Measurements from ENCODE around the gene CELF1.

Gene CELF1
- 146 to 181 (median 147) reads per million in 3 donors for total RNA-seq

DNA sequence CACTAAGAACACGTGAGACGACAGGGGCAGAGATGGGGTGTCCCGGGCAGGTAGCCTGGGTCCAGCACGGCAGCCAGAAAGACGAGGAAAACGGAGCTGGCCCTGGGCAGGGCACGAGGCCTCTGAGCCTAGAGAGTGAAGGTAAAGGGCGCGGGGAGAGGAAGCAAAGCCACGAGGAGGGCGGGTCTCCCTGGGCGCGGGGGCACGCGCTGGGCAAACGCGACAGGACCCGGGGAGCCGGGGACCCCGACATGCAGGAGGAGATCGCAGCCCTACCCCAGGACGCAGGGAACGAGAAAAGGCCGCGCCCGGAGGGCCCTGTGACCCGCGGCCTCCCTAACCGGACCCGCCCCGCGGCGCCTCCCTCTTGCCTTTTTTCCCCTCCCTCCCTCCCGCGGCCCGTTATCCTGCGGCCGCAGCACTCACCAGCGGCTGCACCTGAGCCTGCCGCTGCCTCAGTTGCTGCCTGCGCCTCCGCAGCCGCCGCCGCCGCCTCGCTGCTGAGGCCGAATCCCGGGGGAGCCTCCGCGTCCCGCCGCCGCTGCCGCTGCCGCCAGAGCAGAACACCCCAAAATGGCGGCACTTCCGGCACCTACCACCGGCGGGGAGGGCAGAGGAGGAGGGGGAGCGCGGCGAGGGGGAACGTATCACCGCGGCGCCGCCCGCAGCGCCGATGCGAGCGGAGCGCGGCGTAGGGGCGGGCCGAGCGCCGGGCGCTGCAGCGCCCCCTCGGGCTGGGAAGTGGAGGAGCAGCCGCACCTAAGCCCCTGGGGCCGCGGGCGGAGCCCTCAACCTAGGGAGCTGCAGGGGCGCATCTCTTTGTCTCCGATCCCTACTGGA, at the start of gene CELF1:
Gene CELF1 (minus strand): TSS at position 567 of the 840 bp plus-strand sequence. CDS start 53,609 bp downstream, outside the sequence.
- H3K27ac ChIP-seq (ENCODE audit: insufficient read depth, low read length, poor library complexity, severe bottlenecking) = peak within 1 kb of the TSS; percentile 83
- H3K36me3 ChIP-seq (ENCODE audit: control insufficient read depth, insufficient read depth, low read length) = no peaks in the 10 kb centered on the region
- peak within 1 kb of the TSS; percentile 64 for H3K4me3 ChIP-seq (ENCODE audit: insufficient read depth, low read depth, low read length, poor library complexity, severe bottlenecking)
- DNase-seq = peak; percentile 84 to 87 (median 87)
- peaks cover 14% of the 10 kb centered on the region for H3K4me1 ChIP-seq (ENCODE audit: control insufficient read depth, insufficient read depth, low read length, poor library complexity, severe bottlenecking)
- no peaks in the 10 kb centered on the region for H3K27me3 ChIP-seq (replicated peaks; ENCODE audit: control insufficient read depth, insufficient read depth, low read length, poor library complexity, severe bottlenecking)
- H3K9me3 ChIP-seq (ENCODE audit: control insufficient read depth, low read length) = no peaks in the 10 kb centered on the region

DNA sequence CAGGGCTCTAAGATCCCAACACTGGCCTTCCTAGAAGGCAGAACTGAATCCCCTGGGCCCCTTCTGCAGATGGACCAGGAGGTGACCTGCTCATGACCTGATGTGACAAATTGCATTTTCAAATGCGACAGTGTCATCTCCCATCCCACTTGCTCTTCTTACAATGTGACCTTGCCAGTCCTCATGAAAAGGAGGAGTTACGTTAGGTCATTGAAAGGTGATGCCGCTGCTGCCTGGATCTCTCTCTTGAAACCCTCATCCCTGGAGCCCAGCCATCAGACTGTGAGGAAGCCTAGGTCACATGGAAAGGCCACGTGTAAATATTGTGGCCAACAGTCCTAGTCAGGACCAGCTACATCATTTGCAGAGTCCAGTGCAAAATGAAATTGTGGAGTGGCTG, 47.0 kb upstream of the CELF1 start:
- no peaks in the 10 kb centered on the region for H3K4me1 ChIP-seq (ENCODE audit: control insufficient read depth, insufficient read depth, low read length, poor library complexity, severe bottlenecking)
- no peak overlapping the region for H3K4me3 ChIP-seq (ENCODE audit: insufficient read depth, low read depth, low read length, poor library complexity, severe bottlenecking)
- no peak for DNase-seq
- H3K9me3 ChIP-seq (ENCODE audit: control insufficient read depth, low read length) = no peaks in the 10 kb centered on the region
- H3K27ac ChIP-seq (ENCODE audit: insufficient read depth, low read length, poor library complexity, severe bottlenecking) = no peak overlapping the region
- no peaks in the 10 kb centered on the region for H3K36me3 ChIP-seq (ENCODE audit: control insufficient read depth, insufficient read depth, low read length)
- H3K27me3 ChIP-seq (replicated peaks; ENCODE audit: control insufficient read depth, insufficient read depth, low read length, poor library complexity, severe bottlenecking) = no peaks in the 10 kb centered on the region

DNA sequence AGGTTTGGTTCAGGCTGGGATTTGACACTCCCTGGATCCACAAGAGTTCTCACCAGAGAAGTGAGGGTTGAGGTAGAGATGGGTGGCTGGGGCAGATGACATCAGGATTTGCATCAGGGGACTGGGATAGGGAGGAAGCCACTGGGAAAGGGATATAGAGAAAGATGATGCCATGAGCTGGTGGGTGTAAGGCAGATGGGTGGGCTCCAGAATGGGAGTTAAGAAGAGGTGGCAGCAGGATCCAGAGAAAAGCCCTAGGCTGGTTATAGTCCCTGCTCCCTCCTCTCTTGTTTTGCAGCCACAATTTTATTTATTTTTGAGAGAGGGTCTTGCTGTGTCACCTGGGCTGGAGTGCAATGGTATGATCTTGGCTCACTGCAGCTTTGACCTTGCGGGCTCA, 43.0 kb upstream of the CELF1 start:
- H3K36me3 ChIP-seq (ENCODE audit: control insufficient read depth, insufficient read depth, low read length) = no peaks in the 10 kb centered on the region
- H3K4me1 ChIP-seq (ENCODE audit: control insufficient read depth, insufficient read depth, low read length, poor library complexity, severe bottlenecking) = no peaks in the 10 kb centered on the region
- H3K4me3 ChIP-seq (ENCODE audit: insufficient read depth, low read depth, low read length, poor library complexity, severe bottlenecking) = no peak overlapping the region
- DNase-seq = no peak
- H3K27ac ChIP-seq (ENCODE audit: insufficient read depth, low read length, poor library complexity, severe bottlenecking) = no peak overlapping the region
- H3K27me3 ChIP-seq (replicated peaks; ENCODE audit: control insufficient read depth, insufficient read depth, low read length, poor library complexity, severe bottlenecking) = peaks cover 14% of the 10 kb centered on the region
- no peaks in the 10 kb centered on the region for H3K9me3 ChIP-seq (ENCODE audit: control insufficient read depth, low read length)

DNA sequence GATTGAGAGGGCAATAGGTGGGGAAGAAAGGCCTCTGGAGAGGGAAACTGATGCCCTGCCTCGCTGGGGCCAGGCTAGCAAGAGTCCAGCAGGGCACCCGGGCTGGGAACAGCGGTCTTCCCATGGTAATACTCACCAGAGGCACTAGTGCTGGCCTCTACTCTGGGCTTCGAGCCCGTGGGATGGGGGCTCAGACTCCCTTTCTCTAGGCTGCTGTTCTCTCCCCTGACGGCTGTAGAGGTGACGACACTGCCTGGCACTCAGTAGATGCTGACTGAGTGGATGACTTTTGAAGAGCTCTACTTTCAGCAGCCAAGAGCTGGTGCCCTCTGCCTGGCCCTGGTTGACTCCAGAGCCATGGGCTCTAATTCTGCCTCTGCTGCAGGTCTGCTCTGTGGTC, 42.1 kb upstream of the CELF1 start:
- H3K4me1 ChIP-seq (ENCODE audit: control insufficient read depth, insufficient read depth, low read length, poor library complexity, severe bottlenecking) = no peaks in the 10 kb centered on the region
- H3K27me3 ChIP-seq (replicated peaks; ENCODE audit: control insufficient read depth, insufficient read depth, low read length, poor library complexity, severe bottlenecking) = peaks cover 14% of the 10 kb centered on the region
- no peaks in the 10 kb centered on the region for H3K36me3 ChIP-seq (ENCODE audit: control insufficient read depth, insufficient read depth, low read length)
- H3K9me3 ChIP-seq (ENCODE audit: control insufficient read depth, low read length) = no peaks in the 10 kb centered on the region
- no peak overlapping the region for H3K4me3 ChIP-seq (ENCODE audit: insufficient read depth, low read depth, low read length, poor library complexity, severe bottlenecking)
- no peak overlapping the region for H3K27ac ChIP-seq (ENCODE audit: insufficient read depth, low read length, poor library complexity, severe bottlenecking)
- no peak for DNase-seq

DNA sequence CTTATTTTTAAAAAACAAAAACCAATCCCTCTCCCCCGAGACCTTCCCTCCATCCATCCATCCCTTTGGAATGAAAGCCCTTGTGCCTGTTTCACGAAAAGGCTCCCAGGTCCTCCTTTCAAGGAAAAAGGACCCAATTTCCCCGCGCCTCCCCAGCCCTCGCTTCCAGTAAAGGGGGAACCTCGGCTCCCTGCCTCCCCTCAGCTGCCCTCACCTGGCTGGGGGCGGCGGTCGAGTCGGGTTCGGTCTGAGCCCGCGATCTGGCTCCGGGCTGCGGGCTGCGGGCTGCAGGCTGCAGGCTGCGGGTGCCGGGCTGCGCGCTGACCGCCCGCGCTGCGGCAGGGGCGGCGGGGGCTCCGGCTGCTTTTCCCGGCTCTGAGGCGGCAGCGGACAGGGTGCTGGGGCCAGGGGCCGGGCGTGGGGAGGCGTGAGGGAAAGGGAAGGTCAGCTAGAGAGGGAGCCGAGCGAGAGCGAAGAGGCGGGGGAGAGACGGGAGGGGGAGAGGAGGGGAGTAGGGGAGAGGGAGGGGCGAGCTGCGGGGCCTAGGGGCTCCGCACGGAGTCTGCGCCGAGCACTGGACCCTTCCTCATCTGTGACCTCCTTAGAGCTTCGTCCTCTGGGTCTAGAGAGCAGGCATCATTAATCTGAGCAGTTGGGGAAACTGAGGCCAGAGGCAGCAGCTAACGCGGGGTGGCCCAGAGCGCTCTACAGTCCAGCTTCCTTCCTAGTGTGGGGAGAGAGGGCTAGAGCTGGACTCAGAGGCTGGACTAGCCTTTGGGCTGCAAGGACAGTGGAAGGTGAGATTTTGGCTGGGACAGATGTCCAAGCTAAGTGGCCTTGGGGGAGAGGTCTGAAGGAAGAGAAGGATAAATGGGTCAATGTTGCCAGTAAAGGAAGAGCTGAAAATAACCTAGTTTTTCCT, 41.3 kb upstream of the CELF1 start, which contains the start of gene C1QTNF4:
Gene C1QTNF4 (minus strand): TSS at position 478 of the 922 bp plus-strand sequence. CDS start 3,601 bp downstream, outside the sequence.
- Histone ChIP-seq H3K27ac (ENCODE audit: insufficient read depth, low read length, poor library complexity, severe bottlenecking) (no peak within 1 kb of the TSS), H3K4me1 (ENCODE audit: control insufficient read depth, insufficient read depth, low read length, poor library complexity, severe bottlenecking) (no peaks in the 10 kb centered on the region), H3K4me3 (ENCODE audit: insufficient read depth, low read depth, low read length, poor library complexity, severe bottlenecking) (no peak within 1 kb of the TSS), H3K9me3 (ENCODE audit: control insufficient read depth, low read length) (no peaks in the 10 kb centered on the region), H3K36me3 (ENCODE audit: control insufficient read depth, insufficient read depth, low read length) (no peaks in the 10 kb centered on the region), H3K27me3 (replicated peaks; ENCODE audit: control insufficient read depth, insufficient read depth, low read length, poor library complexity, severe bottlenecking) (peaks cover 14% of the 10 kb centered on the region)
- DNase-seq = no peak

DNA sequence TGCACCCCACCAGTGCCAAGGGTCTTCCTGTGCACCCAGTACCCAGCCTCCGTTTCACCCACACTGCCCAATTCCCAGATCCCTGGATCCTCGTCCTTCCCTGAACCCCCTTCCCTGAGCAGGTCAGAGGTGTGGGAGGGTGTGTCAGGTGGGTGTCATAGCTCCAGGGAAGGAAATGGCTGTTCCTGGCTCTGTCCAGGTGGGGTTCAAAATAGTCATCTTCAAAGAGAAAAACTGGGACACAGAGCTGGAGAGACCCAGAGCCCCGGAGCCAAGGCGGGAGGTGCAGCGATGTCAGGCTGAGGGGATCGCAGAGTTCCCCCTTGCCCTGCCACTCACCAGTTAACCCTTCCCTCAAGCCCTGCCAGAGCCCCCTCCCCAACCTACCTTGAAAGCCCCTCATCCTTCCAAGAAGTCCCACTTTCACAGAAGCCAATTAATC, 40.6 kb upstream of the CELF1 start:
- Histone ChIP-seq H3K9me3 (ENCODE audit: control insufficient read depth, low read length) (no peaks in the 10 kb centered on the region), H3K4me3 (ENCODE audit: insufficient read depth, low read depth, low read length, poor library complexity, severe bottlenecking) (no peak overlapping the region), H3K27ac (ENCODE audit: insufficient read depth, low read length, poor library complexity, severe bottlenecking) (no peak overlapping the region), H3K4me1 (ENCODE audit: control insufficient read depth, insufficient read depth, low read length, poor library complexity, severe bottlenecking) (no peaks in the 10 kb centered on the region), H3K36me3 (ENCODE audit: control insufficient read depth, insufficient read depth, low read length) (no peaks in the 10 kb centered on the region), H3K27me3 (replicated peaks; ENCODE audit: control insufficient read depth, insufficient read depth, low read length, poor library complexity, severe bottlenecking) (peaks cover 14% of the 10 kb centered on the region)
- DNase-seq = no peak

DNA sequence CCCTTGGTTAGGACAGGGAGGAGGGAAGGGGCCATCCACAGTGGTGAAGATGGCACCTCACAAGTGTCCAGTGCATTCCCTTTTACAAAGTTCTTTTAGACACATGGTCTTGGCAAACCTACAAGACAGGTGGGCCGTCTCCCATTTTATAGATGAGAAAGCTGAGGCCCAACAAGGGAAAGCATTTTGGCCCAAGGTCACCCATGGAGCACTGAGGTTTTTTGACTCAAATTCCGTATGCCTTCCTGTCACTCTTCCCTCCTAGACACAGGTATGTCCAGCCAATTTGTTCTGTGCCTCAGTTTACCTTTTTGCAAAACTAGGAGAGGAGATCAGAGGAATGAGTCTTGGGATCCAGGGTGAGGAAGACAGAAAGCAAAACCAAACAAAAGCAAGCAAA, 40.0 kb upstream of the CELF1 start:
- no peak for DNase-seq
- H3K36me3 ChIP-seq (ENCODE audit: control insufficient read depth, insufficient read depth, low read length) = no peaks in the 10 kb centered on the region
- no peaks in the 10 kb centered on the region for H3K9me3 ChIP-seq (ENCODE audit: control insufficient read depth, low read length)
- no peaks in the 10 kb centered on the region for H3K4me1 ChIP-seq (ENCODE audit: control insufficient read depth, insufficient read depth, low read length, poor library complexity, severe bottlenecking)
- H3K27me3 ChIP-seq (replicated peaks; ENCODE audit: control insufficient read depth, insufficient read depth, low read length, poor library complexity, severe bottlenecking) = peaks cover 14% of the 10 kb centered on the region
- H3K27ac ChIP-seq (ENCODE audit: insufficient read depth, low read length, poor library complexity, severe bottlenecking) = no peak overlapping the region
- H3K4me3 ChIP-seq (ENCODE audit: insufficient read depth, low read depth, low read length, poor library complexity, severe bottlenecking) = no peak overlapping the region

DNA sequence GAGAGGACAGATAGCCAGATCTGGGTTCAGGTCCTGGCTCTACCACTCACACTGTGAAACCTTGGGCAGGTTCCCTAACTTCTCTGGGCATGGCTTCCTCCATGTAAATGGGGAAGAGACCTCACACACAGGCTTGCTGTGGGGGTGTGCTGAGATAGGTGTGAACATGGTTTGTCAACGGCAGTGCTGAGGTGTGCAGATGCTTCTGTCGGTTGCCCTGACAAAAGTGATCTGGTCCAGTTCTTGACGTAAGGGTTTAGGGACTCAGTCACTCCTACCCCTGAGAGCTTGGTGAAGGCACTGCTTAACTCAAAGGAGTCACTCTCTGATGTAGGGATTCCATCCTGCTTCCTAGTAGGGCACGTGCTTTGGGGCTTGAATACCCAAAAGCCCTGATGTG, 39.3 kb upstream of the CELF1 start:
- H3K27me3 ChIP-seq (replicated peaks; ENCODE audit: control insufficient read depth, insufficient read depth, low read length, poor library complexity, severe bottlenecking) = peaks cover 14% of the 10 kb centered on the region
- DNase-seq = no peak
- no peaks in the 10 kb centered on the region for H3K4me1 ChIP-seq (ENCODE audit: control insufficient read depth, insufficient read depth, low read length, poor library complexity, severe bottlenecking)
- no peaks in the 10 kb centered on the region for H3K9me3 ChIP-seq (ENCODE audit: control insufficient read depth, low read length)
- no peaks in the 10 kb centered on the region for H3K36me3 ChIP-seq (ENCODE audit: control insufficient read depth, insufficient read depth, low read length)
- no peak overlapping the region for H3K27ac ChIP-seq (ENCODE audit: insufficient read depth, low read length, poor library complexity, severe bottlenecking)
- H3K4me3 ChIP-seq (ENCODE audit: insufficient read depth, low read depth, low read length, poor library complexity, severe bottlenecking) = no peak overlapping the region

DNA sequence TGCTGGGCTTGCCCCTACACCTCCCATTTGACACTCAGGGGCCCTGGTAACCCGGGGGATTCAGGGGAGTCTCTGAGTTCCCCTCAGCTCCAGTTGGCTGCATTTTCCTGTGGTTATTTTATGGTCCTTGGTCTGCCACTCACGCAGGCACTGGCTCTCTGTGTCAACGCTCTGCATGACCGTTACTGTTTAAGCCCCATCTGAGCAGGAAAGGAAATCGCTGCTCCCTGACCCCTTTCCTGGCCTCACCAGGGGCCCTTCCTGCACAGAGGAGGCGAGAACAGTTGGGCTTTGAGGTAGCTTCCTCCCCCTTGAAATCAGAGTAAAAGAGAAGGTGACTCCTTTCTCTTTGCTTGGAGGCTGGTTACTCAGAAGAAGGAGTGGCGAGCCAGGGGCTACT, 38.8 kb upstream of the CELF1 start:
- H3K4me1 ChIP-seq (ENCODE audit: control insufficient read depth, insufficient read depth, low read length, poor library complexity, severe bottlenecking) = no peaks in the 10 kb centered on the region
- peaks cover 14% of the 10 kb centered on the region for H3K27me3 ChIP-seq (replicated peaks; ENCODE audit: control insufficient read depth, insufficient read depth, low read length, poor library complexity, severe bottlenecking)
- DNase-seq = no peak
- no peaks in the 10 kb centered on the region for H3K36me3 ChIP-seq (ENCODE audit: control insufficient read depth, insufficient read depth, low read length)
- H3K9me3 ChIP-seq (ENCODE audit: control insufficient read depth, low read length) = no peaks in the 10 kb centered on the region
- no peak overlapping the region for H3K4me3 ChIP-seq (ENCODE audit: insufficient read depth, low read depth, low read length, poor library complexity, severe bottlenecking)
- H3K27ac ChIP-seq (ENCODE audit: insufficient read depth, low read length, poor library complexity, severe bottlenecking) = no peak overlapping the region
